ENCODE measurements around the gene TRIP10.
"Not testable (repeated sequence)": the region's sequence is repeated elsewhere in the genome, so short reads cannot be mapped to it uniquely, and the experiment has no call there.

The TRIP10 gene

GRCh38 chr19:6772028-6772865, 32.8 kb downstream of the TRIP10 start, which contains the start of gene VAV1:
TSS of gene VAV1 (plus strand) at chr19:6772708. CDS start at chr19:6772808, 100 bp downstream.
- DNase-seq (ENCODE audit: low spot score): peak; percentile 94
- TF ChIP-seq CTCF (IDR thresholded peaks at IDR 0.05; ENCODE audit: extremely low read depth, insufficient read depth, missing control alignments): peak; percentile 68
- in situ Hi-C loops (cut with MboI; ENCODE audit: low pct_unique_long_range_greater_than_20kb, low sequenced_read_pairs, unreplicated experiment): no loop called here

- DNase-seq (ENCODE audit: low spot score): no peak
- in situ Hi-C loops (cut with MboI; ENCODE audit: low pct_unique_long_range_greater_than_20kb, low sequenced_read_pairs, unreplicated experiment): no loop called here
- no peak for TF ChIP-seq CTCF (IDR thresholded peaks at IDR 0.05; ENCODE audit: extremely low read depth, insufficient read depth, missing control alignments)
These were observed 33.4 kb downstream of the TRIP10 start for GRCh38 chr19:6772866-6773322.

GRCh38 chr19:6773323-6773931, 33.9 kb downstream of the TRIP10 start:
- TF ChIP-seq CTCF (IDR thresholded peaks at IDR 0.05; ENCODE audit: extremely low read depth, insufficient read depth, missing control alignments): no peak
- DNase-seq (ENCODE audit: low spot score): peak; percentile 75
- in situ Hi-C loops (cut with MboI; ENCODE audit: low pct_unique_long_range_greater_than_20kb, low sequenced_read_pairs, unreplicated experiment): no loop called here

GRCh38 chr19:6774821-6775707, 35.6 kb downstream of the TRIP10 start:
- in situ Hi-C loops (cut with MboI; ENCODE audit: low pct_unique_long_range_greater_than_20kb, low sequenced_read_pairs, unreplicated experiment): no loop called here
- DNase-seq (ENCODE audit: low spot score): peak; percentile 9
- no peak for TF ChIP-seq CTCF (IDR thresholded peaks at IDR 0.05; ENCODE audit: extremely low read depth, insufficient read depth, missing control alignments)

- in situ Hi-C loops (cut with MboI; ENCODE audit: low pct_unique_long_range_greater_than_20kb, low sequenced_read_pairs, unreplicated experiment); DNase-seq (ENCODE audit: low spot score): not testable (repeated sequence)
These were observed 36.6 kb downstream of the TRIP10 start for GRCh38 chr19:6776045-6776444.

GRCh38 chr19:6776999-6777398, 37.5 kb downstream of the TRIP10 start:
- in situ Hi-C loops (cut with MboI; ENCODE audit: low pct_unique_long_range_greater_than_20kb, low sequenced_read_pairs, unreplicated experiment): no loop called here
- no peak for TF ChIP-seq CTCF (IDR thresholded peaks at IDR 0.05; ENCODE audit: extremely low read depth, insufficient read depth, missing control alignments)
- no peak for DNase-seq (ENCODE audit: low spot score)
